Loucy (cell line): ENCODE measurements around the gene SCPEP1.
A peak's percentile ranks its signal among the peaks of the same experiment; 100 is the strongest.
"Not testable (repeated sequence)": the region's sequence is repeated elsewhere in the genome, so short reads cannot be mapped to it uniquely, and the experiment has no call there.

Experiments
- H2AFZ ChIP-seq: fragments of 200-600 bp; sonication (generic); 2 replicates; pipeline ENCODE4 v1.6.0; 2016; ENCODE audit warnings: antibody characterized with exemption, mild to moderate bottlenecking, low read length, moderate library complexity
- H3F3A ChIP-seq: fragments of 200-600 bp; 2 replicates; pipeline ENCODE4 v1.6.0; 2016; ENCODE audit warnings: antibody characterized with exemption, low read depth, mild to moderate bottlenecking
- H3K27me3 ChIP-seq: fragments of 200-600 bp; sonication (generic); 2 replicates; pipeline ENCODE4 v1.6.1; 2014; ENCODE audit warnings: low read length, mild to moderate bottlenecking; ENCODE audit not compliant: insufficient read depth, poor library complexity, severe bottlenecking
- H3K36me3 ChIP-seq: fragments of 200-600 bp; sonication (generic); 2 replicates; pipeline ENCODE4 v1.6.1; 2016; ENCODE audit warnings: low read length; ENCODE audit not compliant: insufficient read depth
- H3K4me1 ChIP-seq: fragments of 200-600 bp; sonication (generic); 2 replicates; pipeline ENCODE4 v1.5.1; 2014; ENCODE audit warnings: low read length, mild to moderate bottlenecking; ENCODE audit not compliant: insufficient read depth, poor library complexity, severe bottlenecking
- H3K4me2 ChIP-seq: fragments of 200-600 bp; sonication (generic); 2 replicates; pipeline ENCODE4 v1.6.0; 2014; ENCODE audit warnings: antibody characterized with exemption, low read length, low read depth, mild to moderate bottlenecking; ENCODE audit not compliant: poor library complexity, severe bottlenecking
- H3K4me3 ChIP-seq: fragments of 200-600 bp; sonication (generic); 2 replicates; pipeline ENCODE4 v1.5.1; 2014; ENCODE audit warnings: low read length, mild to moderate bottlenecking, mixed read lengths; ENCODE audit not compliant: poor library complexity, severe bottlenecking
- H3K79me2 ChIP-seq: fragments of 200-600 bp; sonication (generic); 2 replicates; pipeline ENCODE4 v1.6.1; 2014; ENCODE audit warnings: low read length; ENCODE audit not compliant: insufficient read depth
- H3K9ac ChIP-seq: fragments of 200-600 bp; sonication (generic); 2 replicates; pipeline ENCODE4 v1.6.0; 2014; ENCODE audit warnings: mild to moderate bottlenecking, low read depth, low read length, moderate library complexity; ENCODE audit not compliant: poor library complexity, severe bottlenecking
- H3K9me2 ChIP-seq: fragments of 200-600 bp; sonication (generic); replicated peaks from 2 replicates; pipeline ENCODE4 v1.6.1; 2016; ENCODE audit warnings: low read depth, low read length, mixed read lengths
- H3K9me3 ChIP-seq: fragments of 200-600 bp; sonication (generic); 2 replicates; pipeline ENCODE4 v1.6.1; 2014; ENCODE audit warnings: mild to moderate bottlenecking, antibody characterized with exemption, low read length, low read depth; ENCODE audit not compliant: insufficient read depth
- H4K20me1 ChIP-seq: fragments of 200-600 bp; sonication (generic); 2 replicates; pipeline ENCODE4 v1.6.0; 2014; ENCODE audit warnings: antibody characterized with exemption, low read length, mild to moderate bottlenecking; ENCODE audit not compliant: insufficient read depth, poor library complexity, severe bottlenecking
- EZH2phosphoT487 ChIP-seq: fragments of 200-600 bp; IDR thresholded peaks from 2 replicates; pipeline ENCODE4 v1.6.1; 2018; ENCODE audit warnings: antibody characterized with exemption, mild to moderate bottlenecking, moderate library complexity, borderline replicate concordance
- TF ChIP-seq, protein P1 (sequence below): fragments of 200-600 bp; sonication (generic); conservative IDR thresholded peaks from 2 replicates; pipeline ENCODE4 v1.5.1; 2014; ENCODE audit warnings: mild to moderate bottlenecking, antibody characterized with exemption, low read length

The SCPEP1 gene

DNA sequence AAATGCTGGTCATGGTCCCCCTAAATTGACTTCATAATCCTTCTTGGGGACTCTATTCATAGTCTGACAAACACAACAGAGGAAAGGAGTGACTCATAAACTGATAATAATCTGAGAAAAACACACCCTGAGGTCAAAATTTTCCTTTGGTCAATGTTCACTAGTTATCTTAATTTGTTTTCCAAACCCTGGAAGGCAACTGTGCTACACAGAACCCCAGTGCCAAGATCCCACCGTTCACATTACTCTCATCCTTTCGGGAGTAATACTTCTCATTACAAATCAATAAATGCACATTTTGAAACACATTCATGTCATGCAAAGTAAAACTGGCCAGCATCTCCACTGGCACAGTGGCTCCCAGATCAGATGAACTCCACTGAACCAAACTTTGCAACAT, 40.2 kb upstream of the SCPEP1 start:
- H3K9me3 ChIP-seq = no peaks in the 10 kb centered on the region
- TF ChIP-seq, protein P1, sequence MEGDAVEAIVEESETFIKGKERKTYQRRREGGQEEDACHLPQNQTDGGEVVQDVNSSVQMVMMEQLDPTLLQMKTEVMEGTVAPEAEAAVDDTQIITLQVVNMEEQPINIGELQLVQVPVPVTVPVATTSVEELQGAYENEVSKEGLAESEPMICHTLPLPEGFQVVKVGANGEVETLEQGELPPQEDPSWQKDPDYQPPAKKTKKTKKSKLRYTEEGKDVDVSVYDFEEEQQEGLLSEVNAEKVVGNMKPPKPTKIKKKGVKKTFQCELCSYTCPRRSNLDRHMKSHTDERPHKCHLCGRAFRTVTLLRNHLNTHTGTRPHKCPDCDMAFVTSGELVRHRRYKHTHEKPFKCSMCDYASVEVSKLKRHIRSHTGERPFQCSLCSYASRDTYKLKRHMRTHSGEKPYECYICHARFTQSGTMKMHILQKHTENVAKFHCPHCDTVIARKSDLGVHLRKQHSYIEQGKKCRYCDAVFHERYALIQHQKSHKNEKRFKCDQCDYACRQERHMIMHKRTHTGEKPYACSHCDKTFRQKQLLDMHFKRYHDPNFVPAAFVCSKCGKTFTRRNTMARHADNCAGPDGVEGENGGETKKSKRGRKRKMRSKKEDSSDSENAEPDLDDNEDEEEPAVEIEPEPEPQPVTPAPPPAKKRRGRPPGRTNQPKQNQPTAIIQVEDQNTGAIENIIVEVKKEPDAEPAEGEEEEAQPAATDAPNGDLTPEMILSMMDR = no peak
- no peak for TF ChIP-seq EZH2phosphoT487
- no peak overlapping the region for H3K4me3 ChIP-seq
- no peak overlapping the region for H3K9ac ChIP-seq
- H3K36me3 ChIP-seq = peaks cover 83% of the 10 kb centered on the region
- no peaks in the 10 kb centered on the region for H3K4me1 ChIP-seq
- no peak overlapping the region for H3K4me2 ChIP-seq
- no peaks in the 10 kb centered on the region for H4K20me1 ChIP-seq
- H3K79me2 ChIP-seq = no peaks in the 10 kb centered on the region
- no peaks in the 10 kb centered on the region for H3K9me2 ChIP-seq
- no peaks in the 10 kb centered on the region for H3K27me3 ChIP-seq
- no peaks in the 10 kb centered on the region for H3F3A ChIP-seq
- no peak overlapping the region for H2AFZ ChIP-seq

GRCh38 chr17:56938206-56938605, 39.7 kb upstream of the SCPEP1 start:
- not testable (repeated sequence) for H3K4me2 ChIP-seq, H4K20me1 ChIP-seq, H3K9me2 ChIP-seq, H3K79me2 ChIP-seq, H3K4me3 ChIP-seq, H3K27me3 ChIP-seq, H3K9me3 ChIP-seq, H3K4me1 ChIP-seq, H3K9ac ChIP-seq, H3F3A ChIP-seq, H2AFZ ChIP-seq
- H3K36me3 ChIP-seq = peaks cover 82% of the 10 kb centered on the region

DNA sequence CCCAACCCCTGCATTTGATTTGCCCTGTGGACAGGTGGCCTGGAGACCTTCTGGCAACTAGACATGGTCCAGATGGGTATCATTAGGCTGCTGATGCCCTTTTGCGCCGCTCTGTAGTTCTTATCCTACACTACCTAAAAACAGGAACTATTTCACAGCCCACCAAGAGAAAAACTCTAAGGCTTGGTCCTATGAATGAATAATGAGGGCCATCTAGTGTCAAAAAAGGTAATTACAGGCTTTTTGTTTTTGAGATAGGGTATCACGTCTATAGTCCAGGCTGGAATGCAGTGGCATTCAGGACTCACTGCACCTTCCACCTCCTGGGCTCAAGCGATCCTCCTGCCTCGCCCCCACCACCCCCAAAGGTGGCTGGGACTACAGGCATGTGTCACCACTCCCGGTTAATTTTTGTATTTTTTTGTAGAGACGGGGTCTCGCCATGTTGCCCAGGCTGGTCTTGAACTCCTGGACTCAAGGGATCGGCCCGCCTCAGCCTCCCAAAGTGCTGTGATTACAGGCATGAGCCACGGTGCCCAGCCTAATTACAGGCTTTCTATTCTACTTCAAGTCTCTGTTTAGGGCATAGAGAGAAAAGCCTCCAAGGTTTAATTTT, 38.0 kb upstream of the SCPEP1 start:
- H2AFZ ChIP-seq = no peak overlapping the region
- no peak overlapping the region for H3K9ac ChIP-seq
- H4K20me1 ChIP-seq = no peaks in the 10 kb centered on the region
- H3F3A ChIP-seq = no peaks in the 10 kb centered on the region
- no peak overlapping the region for H3K4me3 ChIP-seq
- no peak overlapping the region for H3K4me2 ChIP-seq
- no peaks in the 10 kb centered on the region for H3K27me3 ChIP-seq
- H3K4me1 ChIP-seq = no peaks in the 10 kb centered on the region
- H3K79me2 ChIP-seq = no peaks in the 10 kb centered on the region
- no peaks in the 10 kb centered on the region for H3K9me3 ChIP-seq
- H3K9me2 ChIP-seq = no peaks in the 10 kb centered on the region
- peaks cover 78% of the 10 kb centered on the region for H3K36me3 ChIP-seq
- TF ChIP-seq EZH2phosphoT487 = no peak
- TF ChIP-seq, protein P1 = peak; percentile 83

DNA sequence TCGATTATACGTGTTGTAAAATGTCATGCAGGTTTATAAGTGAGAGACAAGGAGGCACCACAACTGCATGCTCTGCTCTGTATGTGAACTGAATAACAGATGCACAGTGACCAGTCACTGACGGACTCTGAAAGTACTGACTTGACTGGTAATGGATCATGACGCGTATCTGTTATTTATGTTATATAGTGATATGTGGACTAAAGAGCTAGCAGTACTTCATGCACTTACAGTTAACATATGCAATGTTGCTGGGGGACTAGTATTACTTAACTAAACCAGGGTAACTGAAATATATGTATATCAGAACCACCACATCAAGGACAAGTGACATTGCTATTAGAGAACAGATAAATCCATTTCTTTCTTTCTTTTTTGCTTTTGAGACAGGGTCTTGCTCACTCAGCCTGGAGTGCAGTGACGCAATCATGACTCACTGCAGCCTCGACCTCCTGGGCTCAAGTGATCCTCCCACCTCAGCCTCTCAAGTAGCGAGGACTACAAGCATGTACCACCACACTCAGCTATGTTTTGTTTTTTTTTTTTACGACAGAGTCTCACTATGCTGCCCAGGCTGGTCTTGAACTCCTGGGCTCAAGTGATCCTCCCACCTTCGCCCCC, 34.3 kb upstream of the SCPEP1 start:
- no peak overlapping the region for H3K9ac ChIP-seq
- H3K4me3 ChIP-seq = no peak overlapping the region
- H3K4me2 ChIP-seq = no peak overlapping the region
- no peaks in the 10 kb centered on the region for H3K79me2 ChIP-seq
- H2AFZ ChIP-seq = no peak overlapping the region
- H3K27me3 ChIP-seq = no peaks in the 10 kb centered on the region
- no peaks in the 10 kb centered on the region for H3F3A ChIP-seq
- no peaks in the 10 kb centered on the region for H3K9me3 ChIP-seq
- no peaks in the 10 kb centered on the region for H4K20me1 ChIP-seq
- peaks cover 69% of the 10 kb centered on the region for H3K36me3 ChIP-seq
- no peaks in the 10 kb centered on the region for H3K9me2 ChIP-seq
- TF ChIP-seq EZH2phosphoT487 = no peak
- TF ChIP-seq, protein P1 = no peak
- H3K4me1 ChIP-seq = no peaks in the 10 kb centered on the region
